Measurements from ENCODE around the gene CARD14. TPM values are rescaled to one million over a fixed set of nuclear protein-coding genes. Genes with fewer than 3 reads are reported as not detected.

The CARD14 gene
- polyA plus RNA-seq, 3 donors, result 0.11 to 0.27 (median 0.16) TPM

DNA sequence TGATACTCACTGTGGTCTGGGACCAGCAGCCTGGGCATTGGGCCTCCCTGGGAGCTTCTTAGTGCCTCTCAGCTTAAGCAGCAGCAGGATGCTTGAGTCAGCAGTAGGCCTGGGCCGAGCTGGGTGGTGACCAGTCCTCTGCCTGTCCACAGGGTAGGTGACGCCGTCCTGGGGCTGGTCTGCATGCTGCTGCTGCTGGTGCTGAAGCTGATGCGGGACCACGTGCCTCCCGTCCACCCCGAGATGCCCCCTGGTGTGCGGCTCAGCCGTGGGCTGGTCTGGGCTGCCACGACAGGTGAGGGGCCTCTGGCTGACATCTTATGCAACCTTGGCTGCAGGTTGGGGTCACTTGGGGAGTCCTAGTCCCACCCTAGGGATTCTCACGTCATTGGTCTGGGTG lies 57.8 kb downstream of the CARD14 start:
- H3K9ac ChIP-seq (ENCODE audit: insufficient read depth, low read length, poor library complexity, severe bottlenecking), result no peak overlapping the region
- no peak overlapping the region for H3K27ac ChIP-seq (ENCODE audit: low read depth in 1 of 2, low read length in 2 of 2)
- H3K9me3 Mint-ChIP-seq, result peaks cover 10 to 19% (median 12%) of the 10 kb centered on the region in 7 donors
- H3K36me3 Mint-ChIP-seq, result peaks cover 14 to 16% of the 10 kb centered on the region in 2 donors
- no peak for DNase-seq
- intact Hi-C loops (cut with micrococcal nuclease), result no loop called here
- peaks cover 7 to 12% of the 10 kb centered on the region in 2 donors for H3K9me3 ChIP-seq (replicated peaks in 1 of 2; ENCODE audit: control insufficient read depth in 1 of 2, insufficient read depth in 1 of 2, low read length in 2 of 2)
- peaks cover 18 to 45% (median 27%) of the 10 kb centered on the region in 3 donors for H3K27me3 Mint-ChIP-seq (ENCODE audit: low read depth in 3 of 3)
- H3K79me2 ChIP-seq (ENCODE audit: insufficient read depth, low read length), result no peaks in the 10 kb centered on the region
- no peak overlapping the region for H3K4me2 ChIP-seq (replicated peaks; ENCODE audit: extremely low read depth, low read length, poor library complexity, severe bottlenecking)
- H3K4me3 Mint-ChIP-seq, result no peak overlapping the region
- H2AFZ ChIP-seq (ENCODE audit: insufficient read depth, low read depth, low read length, poor library complexity, severe bottlenecking), result no peak overlapping the region
- 96% methylated on average over 9 of the region's 11 CpGs for WGBS (ENCODE audit: insufficient coverage)
- H3K4me1 ChIP-seq (ENCODE audit: control insufficient read depth in 1 of 2, insufficient read depth in 2 of 2, low read length in 2 of 2), result no peaks in the 10 kb centered on the region
- peaks cover 0 to 13% of the 10 kb centered on the region in 2 donors for H3K27me3 ChIP-seq (ENCODE audit: control insufficient read depth in 2 of 2, insufficient read depth in 2 of 2, low read length in 2 of 2)
- no peaks in the 10 kb centered on the region for H4K20me1 ChIP-seq (ENCODE audit: insufficient read depth, low read length)
- H3K4me3 ChIP-seq (replicated peaks in 1 of 3; ENCODE audit: low read depth in 2 of 3, low read length in 3 of 3), result no peak overlapping the region
- no peak overlapping the region for H3K27ac Mint-ChIP-seq
- no peaks in the 10 kb centered on the region for H3K4me1 Mint-ChIP-seq
- TF ChIP-seq, protein P1, sequence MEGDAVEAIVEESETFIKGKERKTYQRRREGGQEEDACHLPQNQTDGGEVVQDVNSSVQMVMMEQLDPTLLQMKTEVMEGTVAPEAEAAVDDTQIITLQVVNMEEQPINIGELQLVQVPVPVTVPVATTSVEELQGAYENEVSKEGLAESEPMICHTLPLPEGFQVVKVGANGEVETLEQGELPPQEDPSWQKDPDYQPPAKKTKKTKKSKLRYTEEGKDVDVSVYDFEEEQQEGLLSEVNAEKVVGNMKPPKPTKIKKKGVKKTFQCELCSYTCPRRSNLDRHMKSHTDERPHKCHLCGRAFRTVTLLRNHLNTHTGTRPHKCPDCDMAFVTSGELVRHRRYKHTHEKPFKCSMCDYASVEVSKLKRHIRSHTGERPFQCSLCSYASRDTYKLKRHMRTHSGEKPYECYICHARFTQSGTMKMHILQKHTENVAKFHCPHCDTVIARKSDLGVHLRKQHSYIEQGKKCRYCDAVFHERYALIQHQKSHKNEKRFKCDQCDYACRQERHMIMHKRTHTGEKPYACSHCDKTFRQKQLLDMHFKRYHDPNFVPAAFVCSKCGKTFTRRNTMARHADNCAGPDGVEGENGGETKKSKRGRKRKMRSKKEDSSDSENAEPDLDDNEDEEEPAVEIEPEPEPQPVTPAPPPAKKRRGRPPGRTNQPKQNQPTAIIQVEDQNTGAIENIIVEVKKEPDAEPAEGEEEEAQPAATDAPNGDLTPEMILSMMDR (IDR thresholded peaks at IDR 0.05), result no peak
- H3K36me3 ChIP-seq (replicated peaks in 1 of 2; ENCODE audit: control insufficient read depth in 1 of 2, insufficient read depth in 2 of 2, low read length in 2 of 2), result peaks cover 0 to 4% of the 10 kb centered on the region in 2 donors

DNA sequence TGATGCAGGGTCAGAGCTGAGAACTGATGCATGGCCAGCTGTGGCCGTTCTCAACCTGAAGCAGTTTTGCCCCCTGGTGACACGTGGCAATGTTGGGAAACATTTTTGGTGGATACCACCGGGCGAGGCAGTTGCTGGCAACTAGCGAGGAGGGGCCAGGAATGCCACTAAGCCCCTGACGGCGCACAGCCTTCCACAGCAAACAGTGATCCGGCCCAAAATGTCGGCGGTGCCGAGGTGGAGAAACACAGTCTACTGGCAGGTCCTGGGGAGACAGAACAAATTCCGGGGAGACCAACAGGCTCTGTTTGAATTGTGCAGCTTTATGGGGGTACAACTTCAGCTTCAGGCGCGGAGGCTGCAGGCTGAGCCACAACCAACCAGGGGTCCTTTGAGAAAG lies 58.6 kb downstream of the CARD14 start:
- peaks cover 12 to 14% of the 10 kb centered on the region in 2 donors for H3K36me3 Mint-ChIP-seq
- no peak overlapping the region for H2AFZ ChIP-seq (ENCODE audit: insufficient read depth, low read depth, low read length, poor library complexity, severe bottlenecking)

More for the DNA sequence above, 58.6 kb downstream of the CARD14 start:
- H3K9ac ChIP-seq (ENCODE audit: insufficient read depth, low read length, poor library complexity, severe bottlenecking), result no peak overlapping the region
- no peaks in the 10 kb centered on the region for H3K79me2 ChIP-seq (ENCODE audit: insufficient read depth, low read length)
- Mint-ChIP-seq H3K4me3 (peak overlapping the region in 1 of 2 donors; percentile 10), H3K9me3 (peaks cover 14 to 26% (median 21%) of the 10 kb centered on the region in 7 donors), H3K4me1 (no peaks in the 10 kb centered on the region), H3K27ac (no peak overlapping the region), H3K27me3 (ENCODE audit: low read depth in 3 of 3) (peaks cover 21 to 39% (median 23%) of the 10 kb centered on the region in 3 donors)
- intact Hi-C loops (cut with micrococcal nuclease), result no loop called here
- H3K36me3 ChIP-seq (replicated peaks in 1 of 2; ENCODE audit: control insufficient read depth in 1 of 2, insufficient read depth in 2 of 2, low read length in 2 of 2), result peaks cover 0 to 4% of the 10 kb centered on the region in 2 donors
- peaks cover 0 to 9% of the 10 kb centered on the region in 2 donors for H3K27me3 ChIP-seq (ENCODE audit: control insufficient read depth in 2 of 2, insufficient read depth in 2 of 2, low read length in 2 of 2)
- 91% methylated on average over 14 of the region's 14 CpGs for WGBS (ENCODE audit: insufficient coverage)
- no peak overlapping the region for H3K27ac ChIP-seq (ENCODE audit: low read depth in 1 of 2, low read length in 2 of 2)
- H3K4me1 ChIP-seq (ENCODE audit: control insufficient read depth in 1 of 2, insufficient read depth in 2 of 2, low read length in 2 of 2), result no peaks in the 10 kb centered on the region
- H3K4me2 ChIP-seq (replicated peaks; ENCODE audit: extremely low read depth, low read length, poor library complexity, severe bottlenecking), result no peak overlapping the region
- H3K9me3 ChIP-seq (replicated peaks in 1 of 2; ENCODE audit: control insufficient read depth in 1 of 2, insufficient read depth in 1 of 2, low read length in 2 of 2), result peaks cover 16 to 20% of the 10 kb centered on the region in 2 donors
- no peak for DNase-seq
- no peak overlapping the region for H3K4me3 ChIP-seq (replicated peaks in 1 of 3; ENCODE audit: low read depth in 2 of 3, low read length in 3 of 3)
- TF ChIP-seq, protein P1 (IDR thresholded peaks at IDR 0.05), result no peak
- no peaks in the 10 kb centered on the region for H4K20me1 ChIP-seq (ENCODE audit: insufficient read depth, low read length)
